HG02970 (cell line): ENCODE data around the gene MACF1.
"Not testable (repeated sequence)": the region's sequence is repeated elsewhere in the genome, so short reads cannot be mapped to it uniquely, and the experiment has no call there.

Source experiments
- ATAC-seq: cut with Tn5 transposase; IDR thresholded peaks from one replicate; pipeline ENCODE4 v1.9.1; 2021; ENCODE audit warnings: mild to moderate bottlenecking, moderate library complexity, moderate number of reproducible peaks; ENCODE audit not compliant: unreplicated experiment, low FRiP score

Gene MACF1

GRCh38 chr1:39204441-39205081 is at the start of gene MACF1:
Gene MACF1, plus strand, starts transcription at chr1:39204695. Its CDS starts 328 bp downstream, at chr1:39205023.
- ATAC-seq: no peak

- no peak for ATAC-seq
These were observed 47.2 kb upstream of the MACF1 start for GRCh38 chr1:39157304-39157703.

- ATAC-seq: no peak
These were observed 46.0 kb upstream of the MACF1 start for GRCh38 chr1:39158327-39159086.

GRCh38 chr1:39159224-39160036 is 45.1 kb upstream of the MACF1 start:
- no peak for ATAC-seq

- ATAC-seq: no peak
These were observed 43.8 kb upstream of the MACF1 start for GRCh38 chr1:39160703-39161102.

GRCh38 chr1:39161811-39162210 is 42.7 kb upstream of the MACF1 start:
- ATAC-seq: not testable (repeated sequence)

GRCh38 chr1:39163469-39163868 is 41.0 kb upstream of the MACF1 start:
- no peak for ATAC-seq

GRCh38 chr1:39164256-39164655 is 40.2 kb upstream of the MACF1 start:
- no peak for ATAC-seq

GRCh38 chr1:39165049-39165448 is 39.4 kb upstream of the MACF1 start:
- no peak for ATAC-seq

GRCh38 chr1:39165488-39165887 is 39.0 kb upstream of the MACF1 start:
- no peak for ATAC-seq

- no peak for ATAC-seq
These were observed 36.8 kb upstream of the MACF1 start for GRCh38 chr1:39167632-39168209.

GRCh38 chr1:39168301-39169080 is 36.0 kb upstream of the MACF1 start:
- ATAC-seq: no peak

- no peak for ATAC-seq
These were observed 33.5 kb upstream of the MACF1 start for GRCh38 chr1:39170731-39171667.

- no peak for ATAC-seq
These were observed 31.1 kb upstream of the MACF1 start for GRCh38 chr1:39173119-39173994.

GRCh38 chr1:39173995-39174380 is 30.5 kb upstream of the MACF1 start:
- ATAC-seq: no peak

GRCh38 chr1:39174390-39175081 is 30.0 kb upstream of the MACF1 start:
- ATAC-seq: no peak

- no peak for ATAC-seq
These were observed 26.8 kb upstream of the MACF1 start for GRCh38 chr1:39177706-39178105.
